GM21515 (cell line): ENCODE measurements around the gene DTYMK.
"Not testable (repeated sequence)": the region's sequence is repeated elsewhere in the genome, so short reads cannot be mapped to it uniquely, and the experiment has no call there.

Experiments used
- ATAC-seq: cut with Tn5 transposase; IDR thresholded peaks from one replicate; pipeline ENCODE4 v1.9.1; 2021; ENCODE audit not compliant: unreplicated experiment

The DTYMK gene

GRCh38 chr2:241686650-241687425 is at the start of gene DTYMK:
DTYMK (minus strand) TSS chr2:241686815; CDS start chr2:241686783, 32 bp downstream.
- peak; percentile 93 for ATAC-seq

- no peak for ATAC-seq
Measured at GRCh38 chr2:241736111-241736510, 49.5 kb upstream of the DTYMK start.

GRCh38 chr2:241734467-241735208 is 48.0 kb upstream of the DTYMK start, which contains the start of gene D2HGDH:
D2HGDH (plus strand) TSS chr2:241734630; CDS start chr2:241735225, 595 bp downstream.
- ATAC-seq, result peak; percentile 72

GRCh38 chr2:241734208-241734466 is 47.5 kb upstream of the DTYMK start:
- peak; percentile 24 for ATAC-seq

- ATAC-seq, result no peak
Measured at GRCh38 chr2:241733391-241734207, 47.0 kb upstream of the DTYMK start.

GRCh38 chr2:241732513-241733186 is 46.0 kb upstream of the DTYMK start:
- not testable (repeated sequence) for ATAC-seq

- ATAC-seq, result no peak
Measured at GRCh38 chr2:241730671-241731293, 44.2 kb upstream of the DTYMK start.

GRCh38 chr2:241729868-241730267 is 43.3 kb upstream of the DTYMK start:
- ATAC-seq, result no peak

- ATAC-seq, result no peak
Measured at GRCh38 chr2:241728627-241729026, 42.0 kb upstream of the DTYMK start.

GRCh38 chr2:241728000-241728399 is 41.4 kb upstream of the DTYMK start:
- ATAC-seq, result no peak

- no peak for ATAC-seq
Measured at GRCh38 chr2:241726459-241726858, 39.8 kb upstream of the DTYMK start.

GRCh38 chr2:241724975-241725870 is 38.6 kb upstream of the DTYMK start:
- no peak for ATAC-seq

GRCh38 chr2:241724259-241724974 is 37.8 kb upstream of the DTYMK start:
- ATAC-seq, result no peak

- no peak for ATAC-seq
Measured at GRCh38 chr2:241722896-241723454, 36.4 kb upstream of the DTYMK start.

GRCh38 chr2:241721852-241722251 is 35.2 kb upstream of the DTYMK start:
- ATAC-seq, result no peak

GRCh38 chr2:241720560-241720959 is 33.9 kb upstream of the DTYMK start:
- ATAC-seq, result no peak

- no peak for ATAC-seq
Measured at GRCh38 chr2:241720099-241720498, 33.5 kb upstream of the DTYMK start.

GRCh38 chr2:241719093-241719492 is 32.5 kb upstream of the DTYMK start:
- ATAC-seq, result no peak

GRCh38 chr2:241708879-241709278 is 22.3 kb upstream of the DTYMK start:
- no peak for ATAC-seq
